ENCODE data around the gene MSN.

GRCh38 chrX:65679071-65679540 is 11.7 kb downstream of the MSN start:
- TF ChIP-seq ZFP69B (tag by site-specific recombination; IDR thresholded peaks at IDR 0.05) (no peak), HOXA7 (CRISPR knock-in tag; IDR thresholded peaks at IDR 0.05; ENCODE audit: borderline replicate concordance) (no peak), CTCF (tag by site-specific recombination; IDR thresholded peaks at IDR 0.05) (no peak)
